Neuron (in vitro differentiated cells): ENCODE results near the gene DLX5.

Experiments
- H2AFZ ChIP-seq: one replicate; pipeline ENCODE4 v1.6.1; 2013; ENCODE audit warnings: low read depth, mild to moderate bottlenecking, inconsistent platforms, low read length, moderate library complexity
- H3K27me3 ChIP-seq: one replicate; pipeline ENCODE4 v1.6.1; 2013; ENCODE audit warnings: low read length; ENCODE audit not compliant: insufficient read depth
- H3K36me3 ChIP-seq: one replicate; pipeline ENCODE4 v1.6.1; 2013; ENCODE audit warnings: low read length; ENCODE audit not compliant: insufficient read depth
- H3K4me1 ChIP-seq: one replicate; pipeline ENCODE4 v1.6.1; 2013; ENCODE audit warnings: low read length; ENCODE audit not compliant: insufficient read depth
- H3K4me3 ChIP-seq: 2 replicates; pipeline ENCODE4 v1.5.1; 2013; ENCODE audit warnings: mild to moderate bottlenecking, low read length, moderate library complexity
- H3K9me3 ChIP-seq: one replicate; pipeline ENCODE4 v1.6.1; 2013; ENCODE audit warnings: low read length

DLX5 gene

DNA sequence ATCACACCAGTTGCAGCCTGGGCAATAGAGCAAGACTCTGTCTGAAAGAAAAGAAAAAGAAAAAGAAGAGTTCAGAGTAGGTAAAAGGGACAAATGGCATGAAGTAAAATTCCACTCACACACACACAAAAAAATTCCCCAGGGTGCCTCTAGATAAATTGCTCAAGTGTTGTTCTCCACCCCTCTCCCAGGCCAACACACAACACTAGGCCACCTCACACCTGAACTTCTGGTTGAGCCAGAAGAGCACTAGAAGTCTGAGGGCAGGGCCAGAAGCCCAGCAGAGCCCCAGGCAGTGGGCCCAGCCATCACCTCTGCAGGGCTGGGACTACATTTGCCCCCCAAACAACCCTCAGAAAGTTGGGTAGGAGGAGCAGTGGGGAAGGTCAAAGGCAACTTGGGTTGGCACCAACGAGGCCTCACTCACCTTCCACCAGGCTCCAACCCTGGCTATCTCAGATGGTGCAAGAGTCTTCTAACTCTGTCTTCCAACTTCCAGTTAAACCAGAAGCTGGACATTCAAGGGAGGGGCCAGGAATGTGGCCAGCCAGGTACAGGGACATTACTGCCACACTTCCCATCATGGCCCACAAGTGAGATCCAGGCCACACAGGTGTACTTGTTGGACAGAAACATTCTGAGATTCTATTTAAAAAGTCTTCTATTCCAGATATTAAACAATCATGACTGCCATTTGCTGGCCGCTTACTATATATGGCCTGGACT is 44.9 kb downstream of the DLX5 start:
- H3K27me3 ChIP-seq: peaks cover 14% of the 10 kb centered on the region
- H3K4me3 ChIP-seq: no peak overlapping the region
- no peaks in the 10 kb centered on the region for H3K9me3 ChIP-seq
- no peak overlapping the region for H2AFZ ChIP-seq
- no peaks in the 10 kb centered on the region for H3K4me1 ChIP-seq
- no peaks in the 10 kb centered on the region for H3K36me3 ChIP-seq

DNA sequence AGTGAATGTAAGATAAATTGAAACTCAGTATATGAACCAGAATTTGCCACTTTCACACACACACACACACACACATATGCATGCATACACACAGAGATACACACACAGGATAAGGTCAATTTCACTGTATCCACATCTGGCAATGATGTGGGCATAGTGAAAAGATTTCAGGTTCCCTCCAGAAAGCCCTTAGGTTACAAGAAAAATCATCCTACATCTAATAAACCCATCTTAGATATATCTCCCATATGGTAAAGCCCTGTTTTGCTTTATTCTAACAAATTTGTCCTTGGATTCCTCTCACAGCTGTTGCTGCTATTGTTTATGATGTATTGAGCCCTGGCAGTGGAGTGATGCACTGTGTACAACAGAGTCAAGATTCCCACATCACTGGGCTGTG is 47.2 kb downstream of the DLX5 start:
- H2AFZ ChIP-seq: no peak overlapping the region
- H3K27me3 ChIP-seq: peaks cover 8% of the 10 kb centered on the region
- no peaks in the 10 kb centered on the region for H3K36me3 ChIP-seq
- H3K4me1 ChIP-seq: no peaks in the 10 kb centered on the region
- no peak overlapping the region for H3K4me3 ChIP-seq
- no peaks in the 10 kb centered on the region for H3K9me3 ChIP-seq

DNA sequence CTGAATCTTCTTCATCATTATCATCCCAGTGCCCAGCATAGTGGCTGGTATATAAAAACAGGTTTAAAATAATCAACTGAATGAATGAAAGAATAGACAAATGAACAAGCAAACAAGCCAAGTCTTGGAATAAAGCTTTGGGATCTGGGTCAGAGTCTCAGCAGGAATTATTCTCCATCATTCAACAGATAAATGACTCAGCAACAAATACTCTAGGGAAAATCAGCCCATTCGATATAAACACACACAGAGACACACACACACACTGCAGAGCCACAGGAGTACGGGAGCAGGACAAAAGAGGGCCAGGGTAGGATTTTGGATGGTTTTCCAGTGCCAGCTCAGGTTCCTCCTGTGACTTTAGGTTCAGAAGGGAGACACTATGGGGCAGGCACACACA is 48.5 kb downstream of the DLX5 start:
- Histone ChIP-seq H3K9me3 (no peaks in the 10 kb centered on the region), H3K27me3 (peaks cover 8% of the 10 kb centered on the region), H2AFZ (no peak overlapping the region), H3K36me3 (no peaks in the 10 kb centered on the region), H3K4me1 (no peaks in the 10 kb centered on the region), H3K4me3 (no peak overlapping the region)

DNA sequence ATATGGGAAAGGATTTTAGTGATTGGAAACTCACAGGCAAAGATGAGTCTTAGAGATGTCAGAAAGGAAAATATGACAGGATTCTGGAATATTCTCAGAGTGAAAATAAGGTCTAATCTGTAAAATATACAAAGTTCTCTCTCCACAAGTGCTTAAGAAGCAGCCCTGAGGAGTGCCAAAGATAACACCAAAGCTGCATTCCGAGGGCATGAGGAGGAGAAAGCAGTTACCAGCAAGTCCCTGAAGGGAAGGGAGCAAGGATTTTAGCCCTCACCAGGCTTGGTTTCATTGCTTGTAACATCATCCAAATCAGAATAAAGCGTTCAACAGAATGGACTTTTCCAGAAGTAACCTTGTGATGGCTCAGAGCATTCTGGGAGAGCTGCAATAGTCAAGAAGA is 50.6 kb downstream of the DLX5 start:
- peaks cover 3% of the 10 kb centered on the region for H3K27me3 ChIP-seq
- H3K36me3 ChIP-seq: no peaks in the 10 kb centered on the region
- H3K4me1 ChIP-seq: no peaks in the 10 kb centered on the region
- H3K9me3 ChIP-seq: no peaks in the 10 kb centered on the region
- no peak overlapping the region for H2AFZ ChIP-seq
- no peak overlapping the region for H3K4me3 ChIP-seq

DNA sequence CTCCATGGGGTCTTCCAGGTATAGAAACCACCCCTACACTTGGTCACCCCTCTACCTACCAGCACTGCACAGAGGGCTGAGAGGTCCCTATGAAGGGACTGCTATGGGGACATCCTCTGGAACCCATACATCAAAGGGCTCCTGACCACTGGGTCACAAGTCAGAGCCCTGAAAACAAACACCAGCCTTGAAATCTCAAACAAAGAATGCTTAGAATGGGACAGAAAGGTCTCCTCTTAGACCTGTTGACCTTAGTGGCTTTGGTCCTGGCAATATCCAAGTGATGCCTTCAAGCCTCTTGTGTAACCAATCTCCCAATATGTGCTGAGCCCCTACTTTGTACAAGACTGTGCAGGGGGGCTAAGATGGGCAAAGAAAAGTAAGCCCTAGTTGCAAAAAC is 53.9 kb downstream of the DLX5 start:
- peaks cover 7% of the 10 kb centered on the region for H3K27me3 ChIP-seq
- H3K4me1 ChIP-seq: no peaks in the 10 kb centered on the region
- no peaks in the 10 kb centered on the region for H3K36me3 ChIP-seq
- H3K9me3 ChIP-seq: no peaks in the 10 kb centered on the region
- no peak overlapping the region for H3K4me3 ChIP-seq
- no peak overlapping the region for H2AFZ ChIP-seq
